ENCODE measurements around the gene SIRT4.

GRCh38 chr12:120276734-120277133 lies 25.4 kb upstream of the SIRT4 start:
- TF ChIP-seq CTCF (conservative IDR thresholded peaks at IDR 0.05; ENCODE audit: low read depth, low read length) (no peak), EZH2 (IDR thresholded peaks at IDR 0.05; ENCODE audit: borderline replicate concordance, low read depth, low read length, poor library complexity, severe bottlenecking) (no peak)

Measured in A673 (cell line).